ENCODE measurements around the gene LCLAT1.

DNA sequence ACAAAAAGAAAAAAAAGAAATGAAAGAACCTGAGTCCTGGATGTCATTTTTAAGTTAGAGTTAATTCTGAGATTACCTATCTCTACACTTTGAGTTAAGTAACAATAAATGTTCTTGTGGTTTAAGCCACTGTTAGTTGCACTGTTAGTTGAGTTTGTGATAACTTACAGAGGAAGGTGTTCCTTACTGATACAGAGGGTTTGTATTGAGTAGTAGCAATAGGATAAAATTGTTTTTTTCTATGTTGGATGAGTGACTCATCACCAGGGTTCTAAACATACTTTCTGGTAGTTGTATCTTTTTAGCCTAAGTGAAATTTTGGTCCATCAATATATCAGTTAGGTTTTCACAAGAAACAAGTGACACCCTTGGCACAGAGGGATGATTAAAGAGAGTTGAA lies 4.0 kb upstream of the LCLAT1 start:
- TF ChIP-seq, protein P1, sequence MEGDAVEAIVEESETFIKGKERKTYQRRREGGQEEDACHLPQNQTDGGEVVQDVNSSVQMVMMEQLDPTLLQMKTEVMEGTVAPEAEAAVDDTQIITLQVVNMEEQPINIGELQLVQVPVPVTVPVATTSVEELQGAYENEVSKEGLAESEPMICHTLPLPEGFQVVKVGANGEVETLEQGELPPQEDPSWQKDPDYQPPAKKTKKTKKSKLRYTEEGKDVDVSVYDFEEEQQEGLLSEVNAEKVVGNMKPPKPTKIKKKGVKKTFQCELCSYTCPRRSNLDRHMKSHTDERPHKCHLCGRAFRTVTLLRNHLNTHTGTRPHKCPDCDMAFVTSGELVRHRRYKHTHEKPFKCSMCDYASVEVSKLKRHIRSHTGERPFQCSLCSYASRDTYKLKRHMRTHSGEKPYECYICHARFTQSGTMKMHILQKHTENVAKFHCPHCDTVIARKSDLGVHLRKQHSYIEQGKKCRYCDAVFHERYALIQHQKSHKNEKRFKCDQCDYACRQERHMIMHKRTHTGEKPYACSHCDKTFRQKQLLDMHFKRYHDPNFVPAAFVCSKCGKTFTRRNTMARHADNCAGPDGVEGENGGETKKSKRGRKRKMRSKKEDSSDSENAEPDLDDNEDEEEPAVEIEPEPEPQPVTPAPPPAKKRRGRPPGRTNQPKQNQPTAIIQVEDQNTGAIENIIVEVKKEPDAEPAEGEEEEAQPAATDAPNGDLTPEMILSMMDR (IDR thresholded peaks at IDR 0.05; ENCODE audit: low read depth, low read length): no peak
- TF ChIP-seq EZH2phosphoT487 (IDR thresholded peaks at IDR 0.05; ENCODE audit: low read depth): no peak

All from OCI-LY3 (cell line).